GM19240 (cell line): ENCODE measurements around the gene RNF114.
"Not testable (repeated sequence)": the region's sequence is repeated elsewhere in the genome, so short reads cannot be mapped to it uniquely, and the experiment has no call there.

ENCODE experiments used
- DNase-seq: peaks from one replicate; pipeline ENCODE4 v3.0.0; 2011; ENCODE audit warnings: low spot score; ENCODE audit not compliant: insufficient read length

The RNF114 gene

GRCh38 chr20:49928411-49929141 is 7.6 kb upstream of the RNF114 start:
- DNase-seq, result peak; percentile 71

- DNase-seq, result no peak
Observed at GRCh38 chr20:49929142-49929494, 7.1 kb upstream of the RNF114 start.

GRCh38 chr20:49935746-49936152 is 448 bp upstream of the RNF114 start:
- DNase-seq, result no peak

GRCh38 chr20:49937027-49937929 is 1.1 kb downstream of the RNF114 start:
- DNase-seq, result no peak

- no peak for DNase-seq
Observed at GRCh38 chr20:49938173-49939163, 2.3 kb downstream of the RNF114 start.

- no peak for DNase-seq
Observed at GRCh38 chr20:49941456-49941855, 5.3 kb downstream of the RNF114 start.

- no peak for DNase-seq
Observed at GRCh38 chr20:49942303-49942702, 6.1 kb downstream of the RNF114 start.

GRCh38 chr20:49942942-49943341 is 6.7 kb downstream of the RNF114 start:
- DNase-seq, result no peak

- no peak for DNase-seq
Observed at GRCh38 chr20:49945306-49945700, 9.1 kb downstream of the RNF114 start.

GRCh38 chr20:49945701-49946477 is 9.7 kb downstream of the RNF114 start:
- DNase-seq, result no peak

- DNase-seq, result no peak
Observed at GRCh38 chr20:49948178-49948577, 12.0 kb downstream of the RNF114 start.

- no peak for DNase-seq
Observed at GRCh38 chr20:49948809-49949507, 12.8 kb downstream of the RNF114 start.

- DNase-seq, result no peak
Observed at GRCh38 chr20:49951151-49951550, 15.0 kb downstream of the RNF114 start.

GRCh38 chr20:49955167-49955566 is 19.0 kb downstream of the RNF114 start:
- DNase-seq, result no peak

- not testable (repeated sequence) for DNase-seq
Observed at GRCh38 chr20:49955830-49956396, 19.7 kb downstream of the RNF114 start.

GRCh38 chr20:49956689-49957088 is 20.5 kb downstream of the RNF114 start:
- DNase-seq, result no peak

- not testable (repeated sequence) for DNase-seq
Observed at GRCh38 chr20:49957089-49957938, 21.1 kb downstream of the RNF114 start.

GRCh38 chr20:49961413-49961812 is 25.2 kb downstream of the RNF114 start:
- no peak for DNase-seq
